ENCODE results near the gene ARHGAP18. TPM values are rescaled to one million over a fixed set of nuclear protein-coding genes. Genes with fewer than 3 reads are reported as not detected.

The ARHGAP18 gene
- total and polyA plus RNA-seq, 5 experiments from 2014 or later = 0.64 to 2.4 (median 1.4) TPM

- DNase-seq = no peak
- Mint-ChIP-seq H3K9me3 (no peaks in the 10 kb centered on the region), H3K27me3 (no peaks in the 10 kb centered on the region), H3K4me1 (no peaks in the 10 kb centered on the region), H3K4me3 (no peak overlapping the region), H3K36me3 (peaks cover 0 to 3% (median 0%) of the 10 kb centered on the region in 3 donors), H3K27ac (no peak overlapping the region)
- no peak for ATAC-seq
- POLR2A ChIA-PET = interaction anchor here (0.7 kb wide), 1 partner anchor 121 kb away, joined by 5 read pairs; no protein-coding TSS in a partner anchor
Observed at GRCh38 chr6:129607581-129608186, 102.3 kb downstream of the ARHGAP18 start.

GRCh38 chr6:129606664-129607063 lies 103.3 kb downstream of the ARHGAP18 start:
- Mint-ChIP-seq H3K4me3 (no peak overlapping the region), H3K27me3 (no peaks in the 10 kb centered on the region), H3K27ac (no peak overlapping the region), H3K9me3 (no peaks in the 10 kb centered on the region), H3K4me1 (no peaks in the 10 kb centered on the region), H3K36me3 (peaks cover 0 to 3% (median 0%) of the 10 kb centered on the region in 3 donors)
- POLR2A ChIA-PET = no interaction called here
- ATAC-seq (no peak), DNase-seq (no peak)

GRCh38 chr6:129605967-129606366 lies 104.0 kb downstream of the ARHGAP18 start:
- ATAC-seq = no peak
- POLR2A ChIA-PET = no interaction called here

GRCh38 chr6:129605095-129605494 lies 104.9 kb downstream of the ARHGAP18 start:
- POLR2A ChIA-PET = no interaction called here
- DNase-seq (no peak), ATAC-seq (no peak)
- Mint-ChIP-seq H3K27me3 (no peaks in the 10 kb centered on the region), H3K4me1 (no peaks in the 10 kb centered on the region), H3K36me3 (peaks cover 0 to 3% (median 0%) of the 10 kb centered on the region in 3 donors), H3K4me3 (no peak overlapping the region), H3K9me3 (no peaks in the 10 kb centered on the region), H3K27ac (no peak overlapping the region)

More at GRCh38 chr6:129605967-129606366, 104.0 kb downstream of the ARHGAP18 start:
- Mint-ChIP-seq H3K4me3 (no peak overlapping the region), H3K36me3 (peaks cover 0 to 3% (median 0%) of the 10 kb centered on the region in 3 donors), H3K9me3 (no peaks in the 10 kb centered on the region), H3K27me3 (no peaks in the 10 kb centered on the region), H3K4me1 (no peaks in the 10 kb centered on the region), H3K27ac (no peak overlapping the region)
- no peak for DNase-seq

GRCh38 chr6:129604321-129604720 lies 105.7 kb downstream of the ARHGAP18 start:
- Mint-ChIP-seq H3K9me3 (no peaks in the 10 kb centered on the region), H3K4me1 (no peaks in the 10 kb centered on the region), H3K36me3 (peaks cover 0 to 3% (median 0%) of the 10 kb centered on the region in 3 donors), H3K27ac (no peak overlapping the region), H3K4me3 (no peak overlapping the region), H3K27me3 (no peaks in the 10 kb centered on the region)
- no peak for DNase-seq
- POLR2A ChIA-PET = no interaction called here
- no peak for ATAC-seq

DNA sequence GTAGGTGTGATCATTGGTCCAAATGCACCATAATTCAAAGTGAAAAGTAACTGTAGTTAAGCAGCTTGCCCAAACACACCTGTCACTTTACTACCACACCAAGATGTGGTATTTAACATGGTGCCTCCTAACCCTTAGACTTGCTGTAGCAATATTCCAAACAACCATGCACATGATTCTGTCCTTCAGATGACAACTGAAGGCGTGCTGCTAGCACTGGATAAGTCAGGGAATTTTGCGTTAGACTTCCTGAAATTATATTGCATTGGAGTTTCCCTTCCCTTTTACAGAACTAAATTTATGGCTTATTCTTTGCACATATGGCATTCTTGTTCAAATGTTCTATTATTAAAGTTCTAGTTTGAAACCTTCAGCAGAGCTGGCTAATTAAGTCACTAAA lies 106.2 kb downstream of the ARHGAP18 start:
- ATAC-seq (no peak), DNase-seq (no peak)
- Mint-ChIP-seq H3K27me3 (no peaks in the 10 kb centered on the region), H3K9me3 (no peaks in the 10 kb centered on the region), H3K27ac (no peak overlapping the region), H3K36me3 (peaks cover 0 to 3% (median 0%) of the 10 kb centered on the region in 3 donors), H3K4me1 (no peaks in the 10 kb centered on the region), H3K4me3 (no peak overlapping the region)
- POLR2A ChIA-PET = no interaction called here

- H3K9me3 Mint-ChIP-seq = no peaks in the 10 kb centered on the region
- POLR2A ChIA-PET = no interaction called here
- H3K36me3 Mint-ChIP-seq = no peaks in the 10 kb centered on the region
- H3K4me1 Mint-ChIP-seq = peaks cover 0 to 4% (median 0%) of the 10 kb centered on the region in 4 donors
- DNase-seq (no peak), ATAC-seq (no peak)
- H3K27ac Mint-ChIP-seq = peak overlapping the region in 1 of 10 donors; percentile 63
- no peaks in the 10 kb centered on the region for H3K27me3 Mint-ChIP-seq
- H3K4me3 Mint-ChIP-seq = no peak overlapping the region
Observed at GRCh38 chr6:129601323-129601722, 108.7 kb downstream of the ARHGAP18 start.

DNA sequence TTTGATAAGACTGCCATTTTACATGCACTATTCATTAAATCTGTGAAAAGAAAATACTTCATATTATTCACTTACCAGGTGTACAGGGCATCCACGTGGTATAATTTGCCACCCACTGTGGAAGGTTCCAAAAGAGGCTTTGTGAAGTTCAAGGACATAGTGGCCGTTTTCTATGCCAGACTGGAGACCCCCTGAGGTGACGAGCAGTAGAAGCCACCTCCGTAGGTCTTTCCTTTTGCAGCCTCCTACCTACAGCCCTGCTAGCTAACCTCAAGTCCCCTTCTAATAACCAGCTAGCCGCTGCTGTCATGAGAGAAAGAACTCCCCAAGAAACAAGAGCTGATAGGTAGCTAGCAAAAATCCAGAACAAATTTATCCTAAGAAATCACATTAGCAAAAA lies 110.5 kb downstream of the ARHGAP18 start:
- Mint-ChIP-seq H3K27me3 (no peaks in the 10 kb centered on the region), H3K9me3 (no peaks in the 10 kb centered on the region), H3K27ac (no peak overlapping the region), H3K36me3 (no peaks in the 10 kb centered on the region), H3K4me3 (no peak overlapping the region), H3K4me1 (peaks cover 0 to 4% (median 0%) of the 10 kb centered on the region in 4 donors)
- DNase-seq (no peak), ATAC-seq (no peak)
- POLR2A ChIA-PET = no interaction called here

DNA sequence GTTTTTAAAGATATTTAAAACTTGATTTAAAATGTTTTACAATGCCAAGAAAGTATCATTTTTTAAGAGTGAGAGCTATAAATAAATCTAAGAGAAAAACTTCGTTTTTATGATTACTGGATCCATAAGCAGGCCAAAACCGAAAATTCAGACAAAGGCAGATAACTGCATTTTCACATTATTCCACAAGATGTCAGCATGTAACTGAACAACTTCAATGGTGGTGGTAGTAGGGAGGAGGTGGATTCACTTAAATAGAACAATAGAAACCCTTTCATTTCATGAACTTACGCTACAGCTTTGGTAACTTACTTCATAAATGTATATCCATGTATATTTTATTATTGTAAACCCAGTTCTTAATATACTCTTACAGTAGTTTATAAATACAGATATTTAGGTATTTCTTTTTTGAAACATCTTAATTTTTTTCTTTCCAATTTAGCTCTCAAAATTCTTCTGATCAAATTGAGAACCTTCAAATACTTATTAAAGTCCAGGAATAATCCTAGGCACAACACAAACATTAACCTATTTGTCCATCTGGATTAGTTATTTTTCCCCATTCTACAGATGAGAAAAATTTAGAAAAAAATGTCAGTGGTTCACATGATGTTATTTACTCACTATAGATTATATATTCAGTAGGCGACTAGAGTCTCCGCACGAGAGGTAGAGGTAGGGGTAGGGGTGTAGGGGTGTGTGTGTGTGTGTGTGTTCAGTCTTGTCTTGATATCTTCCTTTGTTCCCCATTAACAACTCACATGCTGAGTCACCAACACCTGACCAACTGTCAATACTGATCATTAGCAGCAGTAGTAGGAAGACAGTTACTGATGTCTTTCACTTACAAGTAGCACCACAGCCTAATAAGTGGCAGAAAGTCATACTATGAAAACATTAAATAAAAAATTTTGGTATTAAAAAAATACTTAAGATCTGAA lies 111.5 kb downstream of the ARHGAP18 start:
- peak; percentile 83 to 90 for ATAC-seq
- Mint-ChIP-seq H3K36me3 (no peaks in the 10 kb centered on the region), H3K27ac (no peak overlapping the region), H3K27me3 (no peaks in the 10 kb centered on the region), H3K4me3 (no peak overlapping the region), H3K9me3 (no peaks in the 10 kb centered on the region), H3K4me1 (peaks cover 0 to 4% (median 0%) of the 10 kb centered on the region in 4 donors)
- POLR2A ChIA-PET = interaction anchor here (0.5 to 2.1 kb wide), 3 partner anchors 132 to 155 kb away, joined by 3 to 11 read pairs (median 3); no protein-coding TSS in a partner anchor
- peak in 6 of 10 donors; percentile 20 to 76 (median 62) for DNase-seq

DNA sequence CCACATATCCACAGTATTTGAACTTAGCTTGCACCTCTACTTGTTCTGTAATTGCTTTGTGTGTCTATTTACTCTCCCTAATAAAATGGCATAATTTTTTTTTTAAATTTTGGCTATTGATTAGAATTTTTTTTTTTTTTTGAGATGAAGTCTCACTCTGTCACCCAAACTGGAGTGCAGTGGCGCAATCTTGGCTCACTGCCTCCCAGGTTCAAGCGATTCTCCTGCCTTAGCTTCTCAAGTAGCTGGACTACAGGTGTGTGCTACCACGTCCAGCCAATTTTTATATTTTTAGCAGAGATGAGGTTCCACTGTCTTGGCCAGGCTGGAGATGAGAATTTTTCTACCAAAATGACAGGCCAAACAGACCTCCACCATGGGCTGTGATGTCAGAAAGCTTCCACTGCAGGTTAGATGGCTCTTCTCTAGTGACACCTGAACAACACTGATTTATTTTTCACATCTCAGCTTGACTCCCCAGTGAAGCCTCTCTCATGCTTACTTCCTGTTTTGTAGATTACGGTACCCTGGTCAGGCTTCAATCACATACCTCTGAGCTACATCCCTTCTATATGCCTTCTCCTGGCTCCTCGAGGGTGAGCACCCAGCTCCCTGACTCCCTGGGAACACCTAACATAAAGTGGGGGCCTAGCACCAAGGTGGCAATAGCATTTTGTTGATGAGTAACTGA lies 112.8 kb downstream of the ARHGAP18 start:
- Mint-ChIP-seq H3K9me3 (no peaks in the 10 kb centered on the region), H3K4me3 (no peak overlapping the region), H3K4me1 (peaks cover 0 to 4% (median 0%) of the 10 kb centered on the region in 4 donors), H3K27me3 (no peaks in the 10 kb centered on the region), H3K27ac (no peak overlapping the region), H3K36me3 (no peaks in the 10 kb centered on the region)
- POLR2A ChIA-PET = interaction anchor here (0.7 to 2.1 kb wide), 4 partner anchors 133 to 424 kb away, joined by 3 to 11 read pairs (median 5); no protein-coding TSS in a partner anchor
- DNase-seq (no peak), ATAC-seq (no peak)

DNA sequence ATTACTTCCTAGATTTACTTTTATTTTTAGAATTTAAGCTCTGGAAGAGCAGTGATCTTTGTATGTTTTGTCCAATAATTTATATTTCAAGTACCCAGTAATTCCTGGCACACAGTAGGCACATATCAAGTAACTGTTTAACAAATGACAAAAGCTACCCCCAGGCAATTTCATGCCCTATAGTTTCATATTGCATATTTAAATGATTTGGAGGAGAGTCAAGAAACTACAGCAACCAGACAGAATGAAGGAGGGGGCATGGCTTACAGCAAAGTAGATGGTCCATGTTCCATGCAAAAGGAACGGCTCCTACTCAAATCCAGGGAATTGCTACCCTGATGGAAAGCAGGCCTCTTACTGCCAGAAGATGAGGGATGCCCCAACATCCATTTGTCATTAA lies 113.5 kb downstream of the ARHGAP18 start:
- Mint-ChIP-seq H3K36me3 (no peaks in the 10 kb centered on the region), H3K27ac (no peak overlapping the region), H3K4me1 (peaks cover 0 to 4% (median 0%) of the 10 kb centered on the region in 4 donors), H3K9me3 (no peaks in the 10 kb centered on the region), H3K4me3 (no peak overlapping the region), H3K27me3 (no peaks in the 10 kb centered on the region)
- ATAC-seq = no peak
- DNase-seq = no peak
- POLR2A ChIA-PET = interaction anchor here (0.7 to 1.4 kb wide), 2 partner anchors 152 to 425 kb away, joined by 3 to 7 read pairs; no protein-coding TSS in a partner anchor

GRCh38 chr6:129593233-129593564 lies 116.8 kb downstream of the ARHGAP18 start:
- Mint-ChIP-seq H3K4me1 (peaks cover 0 to 4% (median 0%) of the 10 kb centered on the region in 4 donors), H3K27me3 (no peaks in the 10 kb centered on the region), H3K4me3 (no peak overlapping the region), H3K36me3 (no peaks in the 10 kb centered on the region), H3K27ac (no peak overlapping the region), H3K9me3 (no peaks in the 10 kb centered on the region)
- ATAC-seq = no peak
- no peak for DNase-seq
- POLR2A ChIA-PET = no interaction called here
